B cell (primary cell): Measurements from ENCODE around the gene GRM8. TPM values are rescaled to one million over a fixed set of nuclear protein-coding genes. Genes with fewer than 3 reads are reported as not detected.

ENCODE experiments used
- ATAC-seq: fragments of 200-7000 bp; cut with Tn5 transposase; one replicate; pipeline ENCODE4 v1.10.0; 2021; ENCODE audit warnings: low read depth, mild to moderate bottlenecking, moderate number of reproducible peaks, moderate library complexity
- CTCF ChIA-PET: fragments of 350-600 bp; sonication (Branson Sonifier 250); formaldehyde crosslinking; loops from one replicate; lab custom pipeline; 2021; ENCODE audit warnings: antibody characterized with exemption, inconsistent platforms; lab: Charles Lee
- POLR2A ChIA-PET: fragments of 350-600 bp; sonication (Branson Sonifier 250); formaldehyde crosslinking; loops from one replicate; lab custom pipeline; 2021; ENCODE audit warnings: antibody characterized with exemption; lab: Charles Lee
- DNase-seq: peaks from one replicate; pipeline ENCODE4 v3.0.0; 2013
- H2AFZ ChIP-seq: 2 replicates; pipeline ENCODE4 v1.6.1; 2012; ENCODE audit warnings: mild to moderate bottlenecking, low read depth, low read length; ENCODE audit not compliant: insufficient read depth, poor library complexity, severe bottlenecking
- H3K27ac ChIP-seq, 2 donors: 1 replicate in 1 of 2; 2 replicates in 1 of 2; pipeline ENCODE4 v1.5.1; 2012 to 2013; ENCODE audit warnings: low read length in 2 of 2, mild to moderate bottlenecking in 2 of 2, moderate library complexity in 1 of 2
- H3K27me3 ChIP-seq, 4 experiments: fragments of 200-600 bp in 1 of 4; sonication (generic) in 1 of 4; replicated peaks in 1 of 4; 1 replicate in 2 of 4; 2 replicates in 2 of 4; pipeline versions ENCODE4 v1.6.1 to v1.7.0; 2013 to 2016; ENCODE audit warnings: low read length in 3 of 4, mild to moderate bottlenecking in 2 of 4, mixed read lengths in 1 of 4, moderate library complexity in 1 of 4; ENCODE audit not compliant: insufficient read depth in 4 of 4, control insufficient read depth in 3 of 4; ENCODE audit errors: control extremely low read depth in 1 of 4
- H3K36me3 ChIP-seq, 2 experiments: replicated peaks in 1 of 2; 1 replicate in 1 of 2; 2 replicates in 1 of 2; pipeline versions ENCODE4 v1.6.1 to v1.7.1; 2013; ENCODE audit warnings: low read length in 1 of 2; ENCODE audit not compliant: insufficient read depth in 2 of 2, control insufficient read depth in 1 of 2; ENCODE audit errors: control extremely low read depth in 1 of 2, extremely low read depth in 1 of 2
- H3K4me1 ChIP-seq, 2 donors: fragments of 200-600 bp in 1 of 2; sonication (generic) in 1 of 2; 1 replicate in 1 of 2; 2 replicates in 1 of 2; pipeline versions ENCODE4 v1.5.1 to v1.6.1; 2013 to 2017; ENCODE audit warnings: low read length in 2 of 2; ENCODE audit not compliant: control insufficient read depth in 2 of 2, insufficient read depth in 2 of 2
- H3K4me2 ChIP-seq: replicated peaks from 2 replicates; pipeline ENCODE3; 2012; ENCODE audit warnings: mild to moderate bottlenecking, low read depth, low read length; ENCODE audit not compliant: poor library complexity, severe bottlenecking
- H3K4me3 ChIP-seq, 5 experiments: fragments of 200-600 bp in 1 of 5; sonication (generic) in 1 of 5; 1 replicate in 3 of 5; 2 replicates in 2 of 5; pipeline versions ENCODE4 v1.5.1 to v1.7.0; 2011 to 2016; ENCODE audit warnings: low read length in 4 of 5, mild to moderate bottlenecking in 4 of 5, low read depth in 2 of 5, control low read depth in 1 of 5, moderate library complexity in 1 of 5; ENCODE audit not compliant: insufficient read depth in 1 of 5; ENCODE audit errors: control extremely low read depth in 1 of 5, extremely low read depth in 1 of 5
- H3K79me2 ChIP-seq: fragments of 200-600 bp; sonication (generic); one replicate; pipeline ENCODE4 v1.6.0; 2016; ENCODE audit warnings: low read length; ENCODE audit not compliant: control insufficient read depth, insufficient read depth
- H3K9ac ChIP-seq: fragments of 200-600 bp; sonication (generic); 2 replicates; pipeline ENCODE4 v1.6.1; 2017; ENCODE audit warnings: mild to moderate bottlenecking, low read length, moderate library complexity
- H3K9me3 ChIP-seq, 3 donors: one replicate each; pipeline versions ENCODE4 v1.6.1 to v1.7.1; 2013; ENCODE audit warnings: low read length in 2 of 3; ENCODE audit not compliant: control insufficient read depth in 2 of 3, insufficient read depth in 1 of 3; ENCODE audit errors: control extremely low read depth in 1 of 3
- H4K20me1 ChIP-seq: 2 replicates; pipeline ENCODE4 v1.6.0; 2012; ENCODE audit warnings: mild to moderate bottlenecking, low read length; ENCODE audit not compliant: insufficient read depth, control insufficient read depth, poor library complexity, severe bottlenecking
- H3K27ac Mint-ChIP-seq: one replicate; pipeline ENCODE4 v1.8.0; 2021; ENCODE audit warnings: mixed read lengths
- H3K27me3 Mint-ChIP-seq: one replicate; pipeline ENCODE4 v1.8.0; 2021; ENCODE audit warnings: mixed read lengths
- H3K4me1 Mint-ChIP-seq: one replicate; pipeline ENCODE4 v1.8.0; 2021; ENCODE audit warnings: mixed read lengths
- H3K4me3 Mint-ChIP-seq: one replicate; pipeline ENCODE4 v1.8.0; 2021; ENCODE audit warnings: mixed read lengths
- H3K9me3 Mint-ChIP-seq: one replicate; pipeline ENCODE4 v1.8.0; 2022; ENCODE audit warnings: mixed read lengths; ENCODE audit not compliant: insufficient read depth
- EZH2 ChIP-seq: IDR thresholded peaks from 2 replicates; pipeline ENCODE4 v1.6.1; 2012; ENCODE audit warnings: borderline replicate concordance, low read depth, mild to moderate bottlenecking, moderate library complexity, low read length; ENCODE audit not compliant: insufficient read depth, poor library complexity, severe bottlenecking
- WGBS: methylation state at CpG from one replicate; pipeline ENCODE4 v1.1.5; 2013; ENCODE audit warnings: missing lambda C conversion rate; ENCODE audit not compliant: insufficient coverage; 5-methylcytosine and 5-hydroxymethylcytosine counted together
- intact Hi-C: fragments of 100-400 bp; cut with micrococcal nuclease; formaldehyde crosslinking; loops from one replicate; pipeline ENCODE4 v1.10.0; 2022
- polyA plus RNA-seq: library from polyadenylated mRNA; depleted of rRNA; stranded (reverse); fragments of >200 nt; gene quantifications from 2 replicates; pipeline ENCODE4 v1.2.3, GENCODE V29; 2012
- total RNA-seq, 2 donors: library from RNA; stranded (reverse); fragments of 120-200 nt in 1 of 2; gene quantifications; 1 replicate in 1 of 2; 2 replicates in 1 of 2; pipeline versions ENCODE4 v1.2.3 to v1.2.4, GENCODE V29; 2013 to 2022
- TF ChIP-seq, protein P1 (sequence below): fragments of 200-600 bp; IDR thresholded peaks from one replicate; pipeline ENCODE4 v1.8.0; 2022; ENCODE audit warnings: antibody characterized with exemption, mild to moderate bottlenecking

Gene GRM8
- total and polyA plus RNA-seq, 2 donors (not counting 1 experiment from before 2014, with no cell fraction given): not detected

DNA sequence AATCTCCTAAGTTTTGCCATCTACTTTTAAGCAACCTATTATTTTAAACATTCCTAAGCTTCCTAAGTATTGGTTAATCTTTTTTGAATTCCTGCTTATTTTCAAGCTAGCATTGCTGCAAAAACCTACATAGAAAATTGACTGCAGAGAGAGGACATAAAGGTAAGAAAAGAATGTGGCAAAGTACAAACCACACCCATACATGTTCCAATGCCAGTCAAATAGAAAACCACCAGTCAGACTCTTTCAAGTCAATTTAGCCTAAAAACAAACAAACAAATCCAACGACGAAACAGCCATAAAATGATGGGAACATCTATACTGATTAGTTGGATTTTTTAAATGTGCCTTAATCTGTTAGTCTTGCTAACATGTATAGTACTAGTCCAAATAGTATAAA lies 804.8 kb downstream of the GRM8 start:
- Histone ChIP-seq H3K9ac (no peak overlapping the region), H2AFZ (no peak overlapping the region), H4K20me1 (no peaks in the 10 kb centered on the region), H3K36me3 (no peaks in the 10 kb centered on the region), H3K27ac (no peak overlapping the region), H3K79me2 (no peaks in the 10 kb centered on the region), H3K4me1 (no peaks in the 10 kb centered on the region), H3K27me3 (no peaks in the 10 kb centered on the region), H3K4me2 (no peak overlapping the region), H3K9me3 (no peaks in the 10 kb centered on the region), H3K4me3 (no peak overlapping the region)
- TF ChIP-seq, protein P1, sequence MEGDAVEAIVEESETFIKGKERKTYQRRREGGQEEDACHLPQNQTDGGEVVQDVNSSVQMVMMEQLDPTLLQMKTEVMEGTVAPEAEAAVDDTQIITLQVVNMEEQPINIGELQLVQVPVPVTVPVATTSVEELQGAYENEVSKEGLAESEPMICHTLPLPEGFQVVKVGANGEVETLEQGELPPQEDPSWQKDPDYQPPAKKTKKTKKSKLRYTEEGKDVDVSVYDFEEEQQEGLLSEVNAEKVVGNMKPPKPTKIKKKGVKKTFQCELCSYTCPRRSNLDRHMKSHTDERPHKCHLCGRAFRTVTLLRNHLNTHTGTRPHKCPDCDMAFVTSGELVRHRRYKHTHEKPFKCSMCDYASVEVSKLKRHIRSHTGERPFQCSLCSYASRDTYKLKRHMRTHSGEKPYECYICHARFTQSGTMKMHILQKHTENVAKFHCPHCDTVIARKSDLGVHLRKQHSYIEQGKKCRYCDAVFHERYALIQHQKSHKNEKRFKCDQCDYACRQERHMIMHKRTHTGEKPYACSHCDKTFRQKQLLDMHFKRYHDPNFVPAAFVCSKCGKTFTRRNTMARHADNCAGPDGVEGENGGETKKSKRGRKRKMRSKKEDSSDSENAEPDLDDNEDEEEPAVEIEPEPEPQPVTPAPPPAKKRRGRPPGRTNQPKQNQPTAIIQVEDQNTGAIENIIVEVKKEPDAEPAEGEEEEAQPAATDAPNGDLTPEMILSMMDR: no peak
- TF ChIP-seq EZH2: no peak
- POLR2A ChIA-PET: no interaction called here
- H3K27ac Mint-ChIP-seq: no peak overlapping the region
- intact Hi-C loops: no loop called here
- DNase-seq: no peak
- H3K4me1 Mint-ChIP-seq: peaks cover 5% of the 10 kb centered on the region
- WGBS: no CpG with 5 or more reads among the region's 2 CpGs
- no peaks in the 10 kb centered on the region for H3K9me3 Mint-ChIP-seq
- no peak overlapping the region for H3K4me3 Mint-ChIP-seq
- ATAC-seq: no peak
- H3K27me3 Mint-ChIP-seq: no peaks in the 10 kb centered on the region
- CTCF ChIA-PET: no interaction called here

DNA sequence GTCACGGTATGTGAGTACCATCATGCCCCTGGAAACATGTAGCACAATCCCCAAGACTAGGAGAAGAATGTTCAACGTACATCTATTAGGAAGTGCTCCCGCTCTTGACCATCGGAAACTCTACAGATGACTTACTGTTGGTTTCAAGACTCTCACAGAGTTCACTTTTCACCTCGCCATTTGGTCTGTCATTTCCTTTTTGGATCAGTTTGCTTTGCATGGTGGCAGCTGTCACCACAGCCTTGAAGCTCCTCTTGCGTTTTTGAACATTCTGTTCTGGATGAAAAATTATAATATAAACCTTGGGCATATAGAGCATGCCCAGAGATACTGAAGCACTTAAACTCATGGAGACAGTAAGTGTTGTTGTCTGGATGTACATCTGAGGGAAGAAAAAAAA lies 806.8 kb downstream of the GRM8 start:
- intact Hi-C loops: no loop called here
- CTCF ChIA-PET: no interaction called here
- Histone ChIP-seq H3K79me2 (no peaks in the 10 kb centered on the region), H3K4me2 (no peak overlapping the region), H3K27ac (no peak overlapping the region), H3K4me3 (no peak overlapping the region), H3K4me1 (no peaks in the 10 kb centered on the region), H4K20me1 (no peaks in the 10 kb centered on the region), H3K9me3 (no peaks in the 10 kb centered on the region), H3K27me3 (no peaks in the 10 kb centered on the region), H2AFZ (no peak overlapping the region), H3K9ac (no peak overlapping the region), H3K36me3 (no peaks in the 10 kb centered on the region)
- peaks cover 5% of the 10 kb centered on the region for H3K4me1 Mint-ChIP-seq
- ATAC-seq (no peak), DNase-seq (no peak)
- no peaks in the 10 kb centered on the region for H3K27me3 Mint-ChIP-seq
- H3K4me3 Mint-ChIP-seq: no peak overlapping the region
- no peak overlapping the region for H3K27ac Mint-ChIP-seq
- POLR2A ChIA-PET: no interaction called here
- no peaks in the 10 kb centered on the region for H3K9me3 Mint-ChIP-seq
- TF ChIP-seq, protein P1: no peak
- no peak for TF ChIP-seq EZH2
- 91% methylated on average over 4 of the region's 6 CpGs for WGBS
